MM.1S (cell line): ENCODE data around the gene NELL1.

Experiments
- CTCF ChIP-seq: fragments of 300-600 bp; sonication (generic); IDR thresholded peaks from 2 replicates; pipeline ENCODE4 v1.5.1; 2016; ENCODE audit warnings: antibody characterized with exemption, low read length, mixed read lengths
- EZH2 ChIP-seq: fragments of 300-600 bp; sonication (generic); optimal IDR thresholded peaks from 2 replicates; pipeline ENCODE3; 2017; ENCODE audit warnings: low read depth, mild to moderate bottlenecking, antibody characterized with exemption, low read length, mixed read lengths

GRCh38 chr11:21369947-21370346 lies 700.6 kb downstream of the NELL1 start:
- TF ChIP-seq CTCF = no peak
- no peak for TF ChIP-seq EZH2
